Measurements from ENCODE around the gene POU3F1.

- no peak for TF ChIP-seq CTCF (IDR thresholded peaks at IDR 0.05; ENCODE audit: low read depth, low read length, poor library complexity, severe bottlenecking)
- TF ChIP-seq EZH2phosphoT487 (IDR thresholded peaks at IDR 0.05; ENCODE audit: borderline replicate concordance, low read length), result no peak
Observed at GRCh38 chr1:38074302-38074677, 27.7 kb upstream of the POU3F1 start.
